SK-N-SH treated with all-trans-retinoic acid at 6 μM for 48 hours (cell line): ENCODE data around the gene IKBKG.
"Not testable (repeated sequence)": the region's sequence is repeated elsewhere in the genome, so short reads cannot be mapped to it uniquely, and the experiment has no call there.

ENCODE experiments used
- BACH2 ChIP-seq: fragments of 250-450 bp; sonication (Bioruptor Pico); IDR thresholded peaks from 2 replicates; pipeline ENCODE4 v1.9.0; 2021; ENCODE audit warnings: mild to moderate bottlenecking, borderline replicate concordance
- CREB5 ChIP-seq: fragments of 250-450 bp; sonication (Bioruptor Pico); IDR thresholded peaks from 2 replicates; pipeline ENCODE4 v1.5.1; 2020; ENCODE audit warnings: low read depth, mild to moderate bottlenecking, moderate library complexity
- CSDC2 ChIP-seq: fragments of 250-450 bp; sonication (Bioruptor Pico); IDR thresholded peaks from 2 replicates; pipeline ENCODE4 v1.5.0; 2020; ENCODE audit warnings: mild to moderate bottlenecking, moderate library complexity
- GLIS3 ChIP-seq: fragments of 250-450 bp; sonication (Bioruptor Pico); IDR thresholded peaks from 2 replicates; pipeline ENCODE4 v1.5.0; 2020; ENCODE audit warnings: mild to moderate bottlenecking, moderate library complexity
- ISL1 ChIP-seq: fragments of 250-450 bp; sonication (Bioruptor Pico); IDR thresholded peaks from 2 replicates; pipeline ENCODE4 v2.1.2; 2022; ENCODE audit warnings: mild to moderate bottlenecking, moderate library complexity
- PATZ1 ChIP-seq: fragments of 250-450 bp; sonication (Bioruptor Pico); IDR thresholded peaks from 2 replicates; pipeline ENCODE4 v1.8.0; 2020; ENCODE audit warnings: mild to moderate bottlenecking, moderate library complexity, borderline replicate concordance
- TCF4 ChIP-seq: fragments of 250-450 bp; sonication (Bioruptor Pico); IDR thresholded peaks from 2 replicates; pipeline ENCODE4 v1.8.0; 2021; ENCODE audit warnings: mild to moderate bottlenecking, moderate library complexity, borderline replicate concordance
- ZFP30 ChIP-seq: fragments of 450-650 bp; formaldehyde crosslinking; IDR thresholded peaks from 2 replicates; pipeline ENCODE4 v1.5.0; 2022; ENCODE audit warnings: mild to moderate bottlenecking, moderate library complexity
- ZNF565 ChIP-seq: fragments of 450-650 bp; formaldehyde crosslinking; conservative IDR thresholded peaks from 2 replicates; pipeline ENCODE4 v1.5.0; 2020; ENCODE audit warnings: low read depth, mild to moderate bottlenecking, moderate library complexity

DNA sequence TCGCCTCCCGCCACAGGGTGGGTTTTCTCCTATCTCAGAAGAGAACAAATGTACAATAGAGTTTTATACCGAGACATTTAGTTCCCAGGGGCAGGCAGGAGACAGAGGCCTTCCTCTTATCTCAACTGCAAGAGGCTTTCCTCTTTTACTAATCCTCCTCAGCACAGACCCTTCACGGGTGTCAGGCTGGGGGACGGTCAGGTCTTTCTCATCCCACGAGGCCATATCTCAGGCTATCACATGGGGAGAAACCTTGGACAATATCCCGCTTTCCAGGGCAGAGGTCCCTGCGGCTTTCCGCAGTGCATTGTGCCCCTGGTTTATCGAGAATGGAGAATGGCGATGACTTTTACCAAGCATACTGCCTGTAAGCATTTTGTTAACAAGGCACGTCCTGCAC is 61.4 kb downstream of the IKBKG start:
- TF ChIP-seq CREB5 (CRISPR knock-in tag); ZNF565 (CRISPR knock-in tag); ZFP30; BACH2 (CRISPR knock-in tag); TCF4 (CRISPR knock-in tag); ISL1 (CRISPR knock-in tag); CSDC2 (CRISPR knock-in tag); PATZ1 (CRISPR knock-in tag); GLIS3 (CRISPR knock-in tag): not testable (repeated sequence)
